GM12878 (cell line): ENCODE results near the gene DIRAS1. TPM values are rescaled to one million over a fixed set of nuclear protein-coding genes. Genes with fewer than 3 reads are reported as not detected.

Source experiments
- ATAC-seq: fragments of 200-7000 bp; cut with Tn5 transposase; 3 replicates; pipeline ENCODE4 v1.9.1; 2020; ENCODE audit warnings: mild to moderate bottlenecking, moderate library complexity
- BruUV-seq: library from RNA; stranded (reverse); fragments of 400-500 nt; replicated peaks from 2 replicates; lab custom pipeline; 2021; lab: Mats Ljungman, UMichigan
- CTCF ChIA-PET: fragments of 300-600 bp; sonication (Branson Sonifier 250); formaldehyde crosslinking; extraction: SDS; loops from one replicate; lab custom pipeline; 2021; ENCODE audit warnings: inconsistent platforms; lab: Yijun Ruan, JAX
- POLR2A ChIA-PET: fragments of 350-600 bp; formaldehyde crosslinking; extraction: SDS; loops from one replicate; lab custom pipeline; 2021; ENCODE audit warnings: inconsistent platforms; lab: Charles Lee
- RAD21 ChIA-PET: fragments of 300-600 bp; sonication (Branson Sonifier 250); formaldehyde crosslinking; loops from one replicate; lab custom pipeline; 2023; ENCODE audit warnings: antibody characterized with exemption; ENCODE audit not compliant: unreplicated experiment; lab: Charles Lee
- SMC1A ChIA-PET: fragments of 300-600 bp; sonication (Branson Sonifier 250); formaldehyde crosslinking; loops from one replicate; lab custom pipeline; 2023; ENCODE audit not compliant: unreplicated experiment, uncharacterized antibody; lab: Charles Lee
- DNase-seq: peaks from one replicate; pipeline ENCODE4 v3.0.0-alpha.2; 2011; ENCODE audit warnings: low read depth, low spot score
- FAIRE-seq: peaks from 3 replicates; lab custom pipeline; 2011; peaks lifted over from hg19 to GRCh38; lab: Jason Lieb, UNC
- H2AFZ ChIP-seq: 2 replicates; pipeline ENCODE4 v1.6.0; 2011; ENCODE audit warnings: low read depth, low read length, control low read depth; ENCODE audit not compliant: control insufficient read depth
- H3K27ac ChIP-seq: 2 replicates; pipeline ENCODE4 v1.5.1; 2011; ENCODE audit warnings: control low read depth; ENCODE audit not compliant: control insufficient read depth, insufficient read depth
- H3K27me3 ChIP-seq, 2 experiments: replicated peaks in 1 of 2; 2 replicates each; pipeline versions ENCODE4 v1.6.0 to v1.6.1; 2011; ENCODE audit warnings: low read length in 1 of 2; ENCODE audit not compliant: control insufficient read depth in 2 of 2, insufficient read depth in 2 of 2
- H3K36me3 ChIP-seq, 2 experiments: 2 replicates each; pipeline ENCODE4 v1.5.1; 2011; ENCODE audit warnings: low read length in 1 of 2; ENCODE audit not compliant: control insufficient read depth in 2 of 2, insufficient read depth in 2 of 2
- H3K4me1 ChIP-seq: 2 replicates; pipeline ENCODE4 v1.6.1; 2011; ENCODE audit warnings: mild to moderate bottlenecking, low read length, moderate library complexity, mixed read lengths; ENCODE audit not compliant: control insufficient read depth, insufficient read depth
- H3K4me2 ChIP-seq: 2 replicates; pipeline ENCODE4 v1.6.0; 2011; ENCODE audit warnings: control low read depth; ENCODE audit not compliant: control insufficient read depth, insufficient read depth
- H3K4me3 ChIP-seq: fragments of 200-600 bp; sonication (generic); 2 replicates; pipeline ENCODE4 v1.5.1; 2016
- H3K79me2 ChIP-seq: 2 replicates; pipeline ENCODE4 v1.6.0; 2011; ENCODE audit warnings: low read length; ENCODE audit not compliant: control insufficient read depth, insufficient read depth
- H3K9ac ChIP-seq: 2 replicates; pipeline ENCODE4 v1.8.0; 2011; ENCODE audit warnings: low read length, control low read depth, mixed read lengths; ENCODE audit not compliant: control insufficient read depth, insufficient read depth
- H3K9me3 ChIP-seq: replicated peaks from 3 replicates; pipeline ENCODE4 v1.5.1; 2011; ENCODE audit warnings: mild to moderate bottlenecking, low read length; ENCODE audit not compliant: control insufficient read depth, insufficient read depth
- H4K20me1 ChIP-seq: 2 replicates; pipeline ENCODE4 v1.6.0; 2011; ENCODE audit not compliant: control insufficient read depth, insufficient read depth
- BCLAF1 ChIP-seq: fragments of 450-650 bp; IDR thresholded peaks from 2 replicates; pipeline ENCODE4 v1.6.1; 2017; ENCODE audit warnings: antibody characterized with exemption, mild to moderate bottlenecking, moderate library complexity
- CHD2 ChIP-seq: IDR thresholded peaks from 2 replicates; pipeline ENCODE4 v1.6.1; 2011; ENCODE audit warnings: low read depth, low read length, improper control_type of control experiment, borderline replicate concordance
- EED ChIP-seq: sonication (generic); IDR thresholded peaks from 2 replicates; pipeline ENCODE4 v1.6.1; 2016; ENCODE audit warnings: antibody characterized with exemption, low read depth
- FOS ChIP-seq: IDR thresholded peaks from 3 replicates; pipeline ENCODE4 v1.6.1; 2011; ENCODE audit warnings: borderline replicate concordance; ENCODE audit not compliant: insufficient read length; ENCODE audit errors: extremely low read depth
- GATAD2B ChIP-seq: fragments of 450-650 bp; conservative IDR thresholded peaks from 2 replicates; pipeline ENCODE4 v1.6.1; 2017; ENCODE audit warnings: low read depth, mild to moderate bottlenecking, moderate library complexity
- HCFC1 ChIP-seq: fragments of 150-350 bp; IDR thresholded peaks from 2 replicates; pipeline ENCODE4 v1.6.1; 2014; ENCODE audit warnings: low read length
- NBN ChIP-seq: fragments of 450-650 bp; IDR thresholded peaks from 2 replicates; pipeline ENCODE4 v1.6.1; 2016
- PML ChIP-seq: IDR thresholded peaks from 2 replicates; pipeline ENCODE4 v1.6.1; 2012; ENCODE audit warnings: low read length, inconsistent platforms
- TAF1 ChIP-seq: IDR thresholded peaks from 2 replicates; pipeline ENCODE4 v1.6.1; 2011; ENCODE audit warnings: mild to moderate bottlenecking, low read depth, low read length, borderline replicate concordance
- YY1 ChIP-seq: IDR thresholded peaks from 2 replicates; pipeline ENCODE4 v1.6.1; 2011; ENCODE audit warnings: low read depth, mild to moderate bottlenecking, low read length
- ZNF687 ChIP-seq: fragments of 450-650 bp; IDR thresholded peaks from 2 replicates; pipeline ENCODE4 v1.6.1; 2017; ENCODE audit warnings: mild to moderate bottlenecking, moderate library complexity
- WGBS: methylation state at CpG from one replicate; pipeline ENCODE4 v1.1.6; 2016; ENCODE audit warnings: low lambda C conversion rate; ENCODE audit not compliant: insufficient replicate concordance, insufficient coverage; ENCODE audit errors: missing lambda C conversion rate; 5-methylcytosine and 5-hydroxymethylcytosine counted together
- in situ Hi-C: fragments of 300-500 bp; cut with MboI; formaldehyde crosslinking; loops from 9 replicates; pipeline ENCODE4 v1.14.3; 2018; ENCODE audit warnings: mixed read lengths
- intact Hi-C: fragments of 100-400 bp; cut with micrococcal nuclease; formaldehyde crosslinking; loops from one replicate; pipeline ENCODE4 v1.14.2; 2022; ENCODE audit not compliant: unreplicated experiment
- polyA plus RNA-seq, 11 experiments: library from polyadenylated mRNA; depleted of rRNA in 4 of 11; unstranded in 6 of 11; stranded (reverse) in 5 of 11; fragments of >200 nt; fragmentation: Nextera tagmentation in 4 of 11; fragmentation: Illumina TruSeq in 1 of 11; extraction: Ambion mirVana in 4 of 11; extraction: Trizol in 1 of 11; gene quantifications; 1 replicate in 1 of 11; 2 replicates in 10 of 11; pipeline versions ENCODE4 v1.2.1 to v1.2.3, GENCODE V29; 2011 to 2016; ENCODE audit warnings: inconsistent platforms in 2 of 11, missing spikeins in 2 of 11, low read depth in 1 of 11
- total RNA-seq, 4 experiments: library from RNA; depleted of rRNA in 3 of 4; stranded (reverse); fragments of >200 nt in 3 of 4; fragmentation: Illumina TruSeq in 1 of 4; extraction: Trizol in 1 of 4; gene quantifications; 2 replicates each; pipeline versions ENCODE4 v1.2.1 to v1.2.3, GENCODE V29; 2013 to 2021
- TF ChIP-seq, protein P1 (sequence below): fragments of 450-650 bp; IDR thresholded peaks from 2 replicates; pipeline ENCODE4 v1.6.1; 2017; ENCODE audit warnings: mild to moderate bottlenecking, moderate library complexity
- TF ChIP-seq, protein P2 (sequence below): fragments of 150-350 bp; IDR thresholded peaks from 2 replicates; pipeline ENCODE4 v1.6.1; 2014; ENCODE audit warnings: mild to moderate bottlenecking, low read depth, low read length

DIRAS1 gene
- total and polyA plus RNA-seq, 10 of the 15 experiments (the other 5 are each of a cell fraction or from before 2014, with no cell fraction given) = 0.04 to 0.18 (median 0.08) TPM; not detected in 3

DNA sequence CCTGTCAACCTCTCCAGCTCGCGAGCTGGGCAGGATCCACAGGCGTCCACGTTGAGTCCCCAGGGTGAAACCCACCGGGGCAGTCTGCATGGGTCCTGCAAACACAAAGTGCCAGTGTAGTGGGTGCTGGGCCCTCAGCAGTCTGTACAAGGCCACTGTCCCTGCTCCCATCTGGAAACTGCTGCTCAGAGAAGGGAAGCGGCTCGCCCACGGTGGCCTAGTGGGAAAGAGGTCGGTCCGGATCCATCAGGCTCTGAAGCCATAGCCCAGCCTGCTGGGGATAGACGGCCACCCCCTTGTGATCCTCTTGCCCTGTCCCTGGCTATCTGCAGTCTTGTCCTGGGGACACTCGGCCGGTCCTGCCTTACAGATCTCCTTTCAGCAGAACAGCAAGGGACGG, 2.6 kb upstream of the DIRAS1 start:
- FAIRE-seq (no peak), DNase-seq (no peak), ATAC-seq (no peak)
- Histone ChIP-seq H4K20me1 (no peaks in the 10 kb centered on the region), H3K27me3 (peaks cover 3 to 4% of the 10 kb centered on the region in 2 experiments; a peak in 1 of 4 replicates), H3K9me3 (no peaks in the 10 kb centered on the region), H2AFZ (no peak overlapping the region), H3K36me3 (no peaks in the 10 kb centered on the region), H3K4me2 (no peak overlapping the region), H3K79me2 (no peaks in the 10 kb centered on the region), H3K4me3 (no peak overlapping the region), H3K4me1 (no peaks in the 10 kb centered on the region), H3K9ac (no peak overlapping the region), H3K27ac (no peak overlapping the region)
- in situ Hi-C loops = no loop called here
- CTCF ChIA-PET = interaction anchor here (0.9 to 2.8 kb wide), 2 partner anchors 12 to 75 kb away, joined by 3 to 5 read pairs; no protein-coding TSS in a partner anchor
- WGBS = 73% methylated on average over 14 of the region's 14 CpGs
- POLR2A ChIA-PET = no interaction called here
- BruUV-seq = no TSS peak
- RAD21 ChIA-PET = no interaction called here
- intact Hi-C loops = no loop called here
- SMC1A ChIA-PET = no interaction called here
- no peak for TF ChIP-seq BCLAF1
- no peak for TF ChIP-seq CHD2
- TF ChIP-seq NBN = no peak
- TF ChIP-seq, protein P1, sequence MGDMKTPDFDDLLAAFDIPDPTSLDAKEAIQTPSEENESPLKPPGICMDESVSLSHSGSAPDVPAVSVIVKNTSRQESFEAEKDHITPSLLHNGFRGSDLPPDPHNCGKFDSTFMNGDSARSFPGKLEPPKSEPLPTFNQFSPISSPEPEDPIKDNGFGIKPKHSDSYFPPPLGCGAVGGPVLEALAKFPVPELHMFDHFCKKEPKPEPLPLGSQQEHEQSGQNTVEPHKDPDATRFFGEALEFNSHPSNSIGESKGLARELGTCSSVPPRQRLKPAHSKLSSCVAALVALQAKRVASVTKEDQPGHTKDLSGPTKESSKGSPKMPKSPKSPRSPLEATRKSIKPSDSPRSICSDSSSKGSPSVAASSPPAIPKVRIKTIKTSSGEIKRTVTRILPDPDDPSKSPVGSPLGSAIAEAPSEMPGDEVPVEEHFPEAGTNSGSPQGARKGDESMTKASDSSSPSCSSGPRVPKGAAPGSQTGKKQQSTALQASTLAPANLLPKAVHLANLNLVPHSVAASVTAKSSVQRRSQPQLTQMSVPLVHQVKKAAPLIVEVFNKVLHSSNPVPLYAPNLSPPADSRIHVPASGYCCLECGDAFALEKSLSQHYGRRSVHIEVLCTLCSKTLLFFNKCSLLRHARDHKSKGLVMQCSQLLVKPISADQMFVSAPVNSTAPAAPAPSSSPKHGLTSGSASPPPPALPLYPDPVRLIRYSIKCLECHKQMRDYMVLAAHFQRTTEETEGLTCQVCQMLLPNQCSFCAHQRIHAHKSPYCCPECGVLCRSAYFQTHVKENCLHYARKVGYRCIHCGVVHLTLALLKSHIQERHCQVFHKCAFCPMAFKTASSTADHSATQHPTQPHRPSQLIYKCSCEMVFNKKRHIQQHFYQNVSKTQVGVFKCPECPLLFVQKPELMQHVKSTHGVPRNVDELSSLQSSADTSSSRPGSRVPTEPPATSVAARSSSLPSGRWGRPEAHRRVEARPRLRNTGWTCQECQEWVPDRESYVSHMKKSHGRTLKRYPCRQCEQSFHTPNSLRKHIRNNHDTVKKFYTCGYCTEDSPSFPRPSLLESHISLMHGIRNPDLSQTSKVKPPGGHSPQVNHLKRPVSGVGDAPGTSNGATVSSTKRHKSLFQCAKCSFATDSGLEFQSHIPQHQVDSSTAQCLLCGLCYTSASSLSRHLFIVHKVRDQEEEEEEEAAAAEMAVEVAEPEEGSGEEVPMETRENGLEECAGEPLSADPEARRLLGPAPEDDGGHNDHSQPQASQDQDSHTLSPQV = no peak
- no peak for TF ChIP-seq YY1
- TF ChIP-seq FOS = no peak
- no peak for TF ChIP-seq PML
- no peak for TF ChIP-seq TAF1
- TF ChIP-seq HCFC1 = no peak
- no peak for TF ChIP-seq EED
- no peak for TF ChIP-seq GATAD2B
- TF ChIP-seq ZNF687 = no peak
- TF ChIP-seq, protein P2, sequence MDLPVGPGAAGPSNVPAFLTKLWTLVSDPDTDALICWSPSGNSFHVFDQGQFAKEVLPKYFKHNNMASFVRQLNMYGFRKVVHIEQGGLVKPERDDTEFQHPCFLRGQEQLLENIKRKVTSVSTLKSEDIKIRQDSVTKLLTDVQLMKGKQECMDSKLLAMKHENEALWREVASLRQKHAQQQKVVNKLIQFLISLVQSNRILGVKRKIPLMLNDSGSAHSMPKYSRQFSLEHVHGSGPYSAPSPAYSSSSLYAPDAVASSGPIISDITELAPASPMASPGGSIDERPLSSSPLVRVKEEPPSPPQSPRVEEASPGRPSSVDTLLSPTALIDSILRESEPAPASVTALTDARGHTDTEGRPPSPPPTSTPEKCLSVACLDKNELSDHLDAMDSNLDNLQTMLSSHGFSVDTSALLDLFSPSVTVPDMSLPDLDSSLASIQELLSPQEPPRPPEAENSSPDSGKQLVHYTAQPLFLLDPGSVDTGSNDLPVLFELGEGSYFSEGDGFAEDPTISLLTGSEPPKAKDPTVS = no peak
